ENCODE results near the gene DNAH6.
"Not testable (repeated sequence)": the region's sequence is repeated elsewhere in the genome, so short reads cannot be mapped to it uniquely, and the experiment has no call there.

Gene DNAH6

DNA sequence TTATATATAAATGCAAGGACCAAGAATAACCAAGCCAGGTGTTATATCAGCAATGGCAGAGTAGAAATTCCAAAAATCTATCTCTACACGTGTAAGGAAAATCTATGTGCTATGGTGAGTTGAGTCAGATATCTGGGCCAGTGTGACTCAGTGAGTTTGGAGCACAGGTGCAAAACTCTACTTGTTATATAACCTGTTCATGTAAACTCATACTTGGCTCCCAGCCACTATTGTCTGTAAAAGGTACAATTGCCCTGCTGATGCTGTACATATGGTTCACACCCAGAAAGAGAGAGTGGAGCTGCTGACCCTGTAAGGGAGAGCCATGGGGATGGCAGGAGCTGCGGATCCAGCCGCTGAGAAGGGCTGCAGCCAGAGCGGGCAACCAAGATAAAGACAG is 252.5 kb downstream of the DNAH6 start:
- Histone ChIP-seq H3K18ac (ENCODE audit: low read length) (no peak overlapping the region), H3K27ac (ENCODE audit: low read depth, low read length) (no peak overlapping the region), H2BK5ac (ENCODE audit: low read length) (no peak overlapping the region), H3K36me3 (ENCODE audit: control insufficient read depth, insufficient read depth, low read length) (no peaks in the 10 kb centered on the region), H3K4me2 (ENCODE audit: low read length) (no peak overlapping the region), H3K23ac (ENCODE audit: low read length) (no peak overlapping the region), H4K5ac (ENCODE audit: low read length) (no peak overlapping the region), H2AK5ac (ENCODE audit: low read length) (no peak overlapping the region), H3K27me3 (ENCODE audit: insufficient read depth, low read length, poor library complexity) (no peaks in the 10 kb centered on the region), H2BK15ac (replicated peaks; ENCODE audit: low read depth) (no peak overlapping the region), H3K9ac (ENCODE audit: low read length) (no peak overlapping the region), H3K4me1 (ENCODE audit: control insufficient read depth, low read depth, low read length) (no peaks in the 10 kb centered on the region), H3K56ac (ENCODE audit: low read length) (no peak overlapping the region), H3K79me2 (ENCODE audit: control insufficient read depth, insufficient read depth, low read length) (no peaks in the 10 kb centered on the region), H3K4me3 (ENCODE audit: low read length) (no peak overlapping the region), H2BK120ac (ENCODE audit: low read depth, low read length) (no peak overlapping the region), H3K79me1 (ENCODE audit: low read length) (no peaks in the 10 kb centered on the region), H3K4ac (ENCODE audit: low read depth, low read length) (no peak overlapping the region), H4K8ac (ENCODE audit: low read depth, low read length) (no peak overlapping the region)
- no peak for DNase-seq
- no CpG with 5 or more reads among the region's 4 CpGs for WGBS (ENCODE audit: extremely low coverage, insufficient coverage, low lambda C conversion rate)

DNA sequence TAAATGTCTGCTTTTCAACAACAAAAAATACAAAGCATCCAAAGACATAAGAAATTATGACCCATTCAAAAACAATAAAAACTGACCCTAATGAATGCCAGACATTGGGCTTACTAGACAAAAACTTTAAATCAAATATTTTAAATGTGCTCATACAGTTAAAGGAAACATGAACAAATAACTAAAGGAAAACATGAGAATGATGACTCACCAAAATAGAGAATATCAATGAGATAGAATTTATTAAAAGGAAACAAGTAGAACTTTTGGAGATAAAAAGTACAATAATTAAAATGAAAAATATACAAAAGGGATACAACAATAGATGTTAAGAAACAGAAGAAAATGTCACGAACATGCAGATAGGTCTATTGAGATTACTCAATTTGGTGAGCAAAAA is 254.0 kb downstream of the DNAH6 start:
- no peak for DNase-seq
- Histone ChIP-seq H2BK120ac (ENCODE audit: low read depth, low read length) (no peak overlapping the region), H3K27me3 (ENCODE audit: insufficient read depth, low read length, poor library complexity) (no peaks in the 10 kb centered on the region), H3K9ac (ENCODE audit: low read length) (no peak overlapping the region), H3K18ac (ENCODE audit: low read length) (no peak overlapping the region), H3K4me2 (ENCODE audit: low read length) (no peak overlapping the region), H3K56ac (ENCODE audit: low read length) (no peak overlapping the region), H3K79me1 (ENCODE audit: low read length) (no peaks in the 10 kb centered on the region), H2AK5ac (ENCODE audit: low read length) (no peak overlapping the region), H2BK5ac (ENCODE audit: low read length) (no peak overlapping the region), H2BK15ac (replicated peaks; ENCODE audit: low read depth) (no peak overlapping the region), H3K4me1 (ENCODE audit: control insufficient read depth, low read depth, low read length) (no peaks in the 10 kb centered on the region), H3K27ac (ENCODE audit: low read depth, low read length) (no peak overlapping the region), H3K4me3 (ENCODE audit: low read length) (no peak overlapping the region), H3K23ac (ENCODE audit: low read length) (no peak overlapping the region), H4K8ac (ENCODE audit: low read depth, low read length) (no peak overlapping the region), H4K5ac (ENCODE audit: low read length) (no peak overlapping the region), H3K36me3 (ENCODE audit: control insufficient read depth, insufficient read depth, low read length) (no peaks in the 10 kb centered on the region), H3K4ac (ENCODE audit: low read depth, low read length) (no peak overlapping the region), H3K79me2 (ENCODE audit: control insufficient read depth, insufficient read depth, low read length) (no peaks in the 10 kb centered on the region)
- no CpG with 5 or more reads among the region's 1 CpG for WGBS (ENCODE audit: extremely low coverage, insufficient coverage, low lambda C conversion rate)

DNA sequence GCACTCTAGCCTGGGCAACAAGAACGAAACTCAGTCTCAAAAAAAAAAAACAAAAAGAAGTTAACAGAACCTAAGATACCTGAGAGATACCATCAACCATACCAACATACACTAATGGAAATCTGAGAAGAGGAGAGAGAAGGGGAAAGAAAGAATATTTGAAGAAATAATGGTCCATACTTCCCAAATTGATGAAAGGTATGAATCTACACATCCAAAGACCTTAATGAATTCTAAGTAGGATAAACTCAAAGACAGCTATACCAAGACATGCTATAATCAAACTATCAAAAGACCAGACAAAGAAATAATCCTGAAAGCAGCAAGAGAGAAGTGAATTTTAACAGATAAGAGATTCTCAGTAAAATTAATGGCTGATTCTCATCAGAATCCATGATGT is 255.0 kb downstream of the DNAH6 start:
- Histone ChIP-seq H3K23ac (ENCODE audit: low read length) (no peak overlapping the region), H2BK5ac (ENCODE audit: low read length) (no peak overlapping the region), H4K8ac (ENCODE audit: low read depth, low read length) (no peak overlapping the region), H3K4me3 (ENCODE audit: low read length) (no peak overlapping the region), H3K4me1 (ENCODE audit: control insufficient read depth, low read depth, low read length) (no peaks in the 10 kb centered on the region), H3K79me1 (ENCODE audit: low read length) (no peaks in the 10 kb centered on the region), H2BK120ac (ENCODE audit: low read depth, low read length) (no peak overlapping the region), H3K36me3 (ENCODE audit: control insufficient read depth, insufficient read depth, low read length) (no peaks in the 10 kb centered on the region), H3K56ac (ENCODE audit: low read length) (no peak overlapping the region), H3K79me2 (ENCODE audit: control insufficient read depth, insufficient read depth, low read length) (no peaks in the 10 kb centered on the region), H3K27me3 (ENCODE audit: insufficient read depth, low read length, poor library complexity) (no peaks in the 10 kb centered on the region), H2BK15ac (replicated peaks; ENCODE audit: low read depth) (no peak overlapping the region), H3K27ac (ENCODE audit: low read depth, low read length) (no peak overlapping the region), H3K9ac (ENCODE audit: low read length) (no peak overlapping the region), H3K4me2 (ENCODE audit: low read length) (no peak overlapping the region), H3K18ac (ENCODE audit: low read length) (no peak overlapping the region), H3K4ac (ENCODE audit: low read depth, low read length) (no peak overlapping the region), H4K5ac (ENCODE audit: low read length) (no peak overlapping the region), H2AK5ac (ENCODE audit: low read length) (no peak overlapping the region)
- no CpG with 5 or more reads among the region's 1 CpG for WGBS (ENCODE audit: extremely low coverage, insufficient coverage, low lambda C conversion rate)
- no peak for DNase-seq

DNA sequence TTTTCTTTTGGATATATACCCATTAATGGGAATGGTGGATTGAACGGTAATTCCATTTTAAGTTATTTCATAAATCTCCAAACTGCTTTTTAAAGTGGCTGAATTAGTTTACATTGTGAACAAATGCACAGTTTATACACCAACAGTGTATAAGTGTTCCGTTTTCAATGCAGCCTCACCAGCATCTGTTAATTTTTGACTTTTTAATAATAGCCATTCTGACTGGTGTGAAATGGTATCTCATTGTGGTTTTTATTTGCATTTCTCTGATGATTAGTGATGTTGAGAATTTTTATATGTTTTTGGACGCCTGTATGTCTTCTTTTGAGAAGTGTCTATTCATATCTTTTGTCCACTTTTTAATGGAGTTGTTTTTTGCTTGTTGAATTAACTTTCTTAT is 257.3 kb downstream of the DNAH6 start:
- WGBS (ENCODE audit: extremely low coverage, insufficient coverage, low lambda C conversion rate): no CpG with 5 or more reads among the region's 3 CpGs
- H2AK5ac ChIP-seq (ENCODE audit: low read length): not testable (repeated sequence)

DNA sequence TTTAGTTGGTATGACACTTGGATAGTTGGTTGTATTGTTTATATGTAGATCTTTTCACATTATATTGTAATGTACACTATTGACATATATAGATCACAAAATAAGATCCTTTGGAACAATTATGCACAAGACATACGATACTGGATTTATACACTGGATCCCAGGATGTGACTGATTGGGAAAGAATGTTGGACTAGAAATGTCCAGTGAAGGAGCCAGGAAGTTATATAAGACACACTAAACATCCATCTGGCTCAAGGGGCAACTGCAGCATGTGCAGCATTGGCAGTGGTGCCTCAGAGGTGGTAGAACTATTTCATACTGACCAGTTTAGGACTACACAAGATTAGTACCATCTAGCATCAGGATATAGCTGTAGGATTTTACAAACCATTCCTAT is 259.7 kb downstream of the DNAH6 start:
- Histone ChIP-seq H3K4me2 (ENCODE audit: low read length) (no peak overlapping the region), H3K4me1 (ENCODE audit: control insufficient read depth, low read depth, low read length) (no peaks in the 10 kb centered on the region), H3K23ac (ENCODE audit: low read length) (no peak overlapping the region), H3K27me3 (ENCODE audit: insufficient read depth, low read length, poor library complexity) (no peaks in the 10 kb centered on the region), H3K79me1 (ENCODE audit: low read length) (no peaks in the 10 kb centered on the region), H2BK5ac (ENCODE audit: low read length) (no peak overlapping the region), H2BK120ac (ENCODE audit: low read depth, low read length) (no peak overlapping the region), H3K18ac (ENCODE audit: low read length) (no peak overlapping the region), H2AK5ac (ENCODE audit: low read length) (no peak overlapping the region), H3K56ac (ENCODE audit: low read length) (no peak overlapping the region), H3K4ac (ENCODE audit: low read depth, low read length) (no peak overlapping the region), H3K9ac (ENCODE audit: low read length) (no peak overlapping the region), H3K27ac (ENCODE audit: low read depth, low read length) (no peak overlapping the region), H4K5ac (ENCODE audit: low read length) (no peak overlapping the region), H3K79me2 (ENCODE audit: control insufficient read depth, insufficient read depth, low read length) (no peaks in the 10 kb centered on the region), H3K4me3 (ENCODE audit: low read length) (no peak overlapping the region), H4K8ac (ENCODE audit: low read depth, low read length) (no peak overlapping the region), H2BK15ac (replicated peaks; ENCODE audit: low read depth) (no peak overlapping the region), H3K36me3 (ENCODE audit: control insufficient read depth, insufficient read depth, low read length) (no peaks in the 10 kb centered on the region)
- no peak for DNase-seq
- no CpG with 5 or more reads among the region's 1 CpG for WGBS (ENCODE audit: extremely low coverage, insufficient coverage, low lambda C conversion rate)

More for the DNA sequence above, 257.3 kb downstream of the DNAH6 start:
- not testable (repeated sequence) for H3K79me1 ChIP-seq (ENCODE audit: low read length); H3K4me3 ChIP-seq (ENCODE audit: low read length); H3K36me3 ChIP-seq (ENCODE audit: control insufficient read depth, insufficient read depth, low read length); H3K9ac ChIP-seq (ENCODE audit: low read length); H4K5ac ChIP-seq (ENCODE audit: low read length); H2BK5ac ChIP-seq (ENCODE audit: low read length); H3K27ac ChIP-seq (ENCODE audit: low read depth, low read length); DNase-seq; H3K4ac ChIP-seq (ENCODE audit: low read depth, low read length); H3K56ac ChIP-seq (ENCODE audit: low read length); H3K4me1 ChIP-seq (ENCODE audit: control insufficient read depth, low read depth, low read length); H2BK15ac ChIP-seq (replicated peaks; ENCODE audit: low read depth); H3K4me2 ChIP-seq (ENCODE audit: low read length); H3K23ac ChIP-seq (ENCODE audit: low read length); H3K27me3 ChIP-seq (ENCODE audit: insufficient read depth, low read length, poor library complexity); H3K79me2 ChIP-seq (ENCODE audit: control insufficient read depth, insufficient read depth, low read length); H4K8ac ChIP-seq (ENCODE audit: low read depth, low read length); H2BK120ac ChIP-seq (ENCODE audit: low read depth, low read length); H3K18ac ChIP-seq (ENCODE audit: low read length)

DNA sequence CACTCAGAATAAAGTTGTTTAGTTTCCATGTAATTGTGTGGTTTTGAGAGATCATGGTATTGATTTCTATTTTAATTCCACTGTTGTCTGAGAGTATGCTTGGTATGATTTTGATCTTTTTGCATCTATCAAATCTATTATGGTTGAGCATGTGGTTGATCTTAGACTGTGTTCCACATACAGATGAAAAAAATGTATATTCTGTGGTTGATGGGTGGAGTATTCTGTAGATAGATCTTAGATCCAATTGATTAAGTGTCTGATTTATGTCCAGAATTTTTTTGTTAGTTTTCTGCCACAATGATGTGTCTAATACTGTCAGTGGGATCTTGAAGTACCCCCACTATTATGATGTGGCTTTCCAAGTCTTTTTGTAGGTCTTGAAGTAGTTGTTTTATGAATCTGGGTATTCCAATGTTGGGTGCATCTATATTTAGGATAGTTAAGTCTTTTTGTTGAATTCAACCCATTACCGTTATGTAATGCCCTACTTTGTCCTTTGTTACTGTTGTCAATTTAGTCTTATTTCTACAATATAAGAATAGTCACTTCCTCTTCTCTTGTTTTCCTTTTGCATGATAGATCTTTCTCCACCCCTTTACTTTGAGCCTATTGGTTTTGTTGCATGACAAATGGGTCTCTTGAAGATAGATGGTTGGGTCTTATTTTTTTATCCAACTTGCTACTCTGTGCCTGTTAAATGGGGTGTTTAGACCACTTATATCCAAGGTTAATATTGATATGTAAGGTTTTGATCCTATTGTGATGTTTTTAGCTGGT is 262.8 kb downstream of the DNAH6 start:
- WGBS (ENCODE audit: extremely low coverage, insufficient coverage, low lambda C conversion rate): no CpG with 5 or more reads among the region's 1 CpG
- Histone ChIP-seq H3K9ac (ENCODE audit: low read length) (no peak overlapping the region), H3K23ac (ENCODE audit: low read length) (no peak overlapping the region)

More for the DNA sequence above, 262.8 kb downstream of the DNAH6 start:
- Histone ChIP-seq H2BK5ac (ENCODE audit: low read length) (no peak overlapping the region), H4K8ac (ENCODE audit: low read depth, low read length) (no peak overlapping the region), H2BK15ac (replicated peaks; ENCODE audit: low read depth) (no peak overlapping the region), H3K79me2 (ENCODE audit: control insufficient read depth, insufficient read depth, low read length) (no peaks in the 10 kb centered on the region), H4K5ac (ENCODE audit: low read length) (no peak overlapping the region), H3K4ac (ENCODE audit: low read depth, low read length) (no peak overlapping the region), H3K18ac (ENCODE audit: low read length) (no peak overlapping the region), H2BK120ac (ENCODE audit: low read depth, low read length) (no peak overlapping the region), H3K4me3 (ENCODE audit: low read length) (no peak overlapping the region), H3K36me3 (ENCODE audit: control insufficient read depth, insufficient read depth, low read length) (no peaks in the 10 kb centered on the region), H3K27me3 (ENCODE audit: insufficient read depth, low read length, poor library complexity) (no peaks in the 10 kb centered on the region), H3K79me1 (ENCODE audit: low read length) (no peaks in the 10 kb centered on the region), H3K56ac (ENCODE audit: low read length) (no peak overlapping the region), H2AK5ac (ENCODE audit: low read length) (no peak overlapping the region), H3K4me1 (ENCODE audit: control insufficient read depth, low read depth, low read length) (no peaks in the 10 kb centered on the region), H3K4me2 (ENCODE audit: low read length) (no peak overlapping the region), H3K27ac (ENCODE audit: low read depth, low read length) (no peak overlapping the region)
- no peak for DNase-seq
